Measurements from ENCODE around the gene PDE6B.

Gene PDE6B

GRCh38 chr4:648579-649292 is 23.4 kb downstream of the PDE6B start:
- TF ChIP-seq CTCF (IDR thresholded peaks at IDR 0.05; ENCODE audit: extremely low read depth, insufficient read depth, missing control alignments) = no peak
- no peak for DNase-seq (ENCODE audit: low spot score)
- in situ Hi-C loops (cut with MboI; ENCODE audit: low pct_unique_long_range_greater_than_20kb, low sequenced_read_pairs, unreplicated experiment) = no loop called here

- no peak for TF ChIP-seq CTCF (IDR thresholded peaks at IDR 0.05; ENCODE audit: extremely low read depth, insufficient read depth, missing control alignments)
- in situ Hi-C loops (cut with MboI; ENCODE audit: low pct_unique_long_range_greater_than_20kb, low sequenced_read_pairs, unreplicated experiment) = no loop called here
- DNase-seq (ENCODE audit: low spot score) = no peak
Measured at GRCh38 chr4:649293-649625, 23.9 kb downstream of the PDE6B start.

- TF ChIP-seq CTCF (IDR thresholded peaks at IDR 0.05; ENCODE audit: extremely low read depth, insufficient read depth, missing control alignments) = no peak
- DNase-seq (ENCODE audit: low spot score) = no peak
- in situ Hi-C loops (cut with MboI; ENCODE audit: low pct_unique_long_range_greater_than_20kb, low sequenced_read_pairs, unreplicated experiment) = no loop called here
Measured at GRCh38 chr4:649751-650310, 24.5 kb downstream of the PDE6B start.

GRCh38 chr4:650461-650860 is 25.1 kb downstream of the PDE6B start:
- in situ Hi-C loops (cut with MboI; ENCODE audit: low pct_unique_long_range_greater_than_20kb, low sequenced_read_pairs, unreplicated experiment) = no loop called here
- TF ChIP-seq CTCF (IDR thresholded peaks at IDR 0.05; ENCODE audit: extremely low read depth, insufficient read depth, missing control alignments) = no peak
- DNase-seq (ENCODE audit: low spot score) = no peak

GRCh38 chr4:650951-651883 is 25.8 kb downstream of the PDE6B start:
- TF ChIP-seq CTCF (IDR thresholded peaks at IDR 0.05; ENCODE audit: extremely low read depth, insufficient read depth, missing control alignments) = no peak
- in situ Hi-C loops (cut with MboI; ENCODE audit: low pct_unique_long_range_greater_than_20kb, low sequenced_read_pairs, unreplicated experiment) = no loop called here
- no peak for DNase-seq (ENCODE audit: low spot score)

- DNase-seq (ENCODE audit: low spot score) = no peak
- in situ Hi-C loops (cut with MboI; ENCODE audit: low pct_unique_long_range_greater_than_20kb, low sequenced_read_pairs, unreplicated experiment) = no loop called here
- no peak for TF ChIP-seq CTCF (IDR thresholded peaks at IDR 0.05; ENCODE audit: extremely low read depth, insufficient read depth, missing control alignments)
Measured at GRCh38 chr4:651884-652642, 26.7 kb downstream of the PDE6B start.
